GM12864 (cell line): ENCODE data around the gene CTLA4.

Source experiments
- DNase-seq: peaks from one replicate; pipeline ENCODE4 v3.0.0-alpha.2; 2011; ENCODE audit warnings: low read depth
- H3K4me3 ChIP-seq: 2 replicates; pipeline ENCODE4 v1.5.1; 2011; ENCODE audit warnings: mild to moderate bottlenecking, low read depth, low read length, control low read depth
- TF ChIP-seq, protein P1 (sequence below): IDR thresholded peaks from 2 replicates; pipeline ENCODE4 v1.5.1; 2011; ENCODE audit warnings: low read depth, mild to moderate bottlenecking, moderate library complexity, low read length, control low read depth, inconsistent platforms; ENCODE audit errors: missing control alignments

CTLA4 gene

DNA sequence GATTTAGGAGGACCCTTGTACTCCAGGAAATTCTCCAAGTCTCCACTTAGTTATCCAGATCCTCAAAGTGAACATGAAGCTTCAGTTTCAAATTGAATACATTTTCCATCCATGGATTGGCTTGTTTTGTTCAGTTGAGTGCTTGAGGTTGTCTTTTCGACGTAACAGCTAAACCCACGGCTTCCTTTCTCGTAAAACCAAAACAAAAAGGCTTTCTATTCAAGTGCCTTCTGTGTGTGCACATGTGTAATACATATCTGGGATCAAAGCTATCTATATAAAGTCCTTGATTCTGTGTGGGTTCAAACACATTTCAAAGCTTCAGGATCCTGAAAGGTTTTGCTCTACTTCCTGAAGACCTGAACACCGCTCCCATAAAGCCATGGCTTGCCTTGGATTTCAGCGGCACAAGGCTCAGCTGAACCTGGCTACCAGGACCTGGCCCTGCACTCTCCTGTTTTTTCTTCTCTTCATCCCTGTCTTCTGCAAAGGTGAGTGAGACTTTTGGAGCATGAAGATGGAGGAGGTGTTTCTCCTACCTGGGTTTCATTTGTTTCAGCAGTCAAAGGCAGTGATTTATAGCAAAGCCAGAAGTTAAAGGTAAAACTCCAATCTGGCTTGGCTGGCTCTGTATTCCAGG is at the start of gene CTLA4:
CTLA4 (plus strand) TSS at position 211 of the 640 bp plus-strand sequence; CDS start at position 383, 172 bp downstream.
- no peak within 1 kb of the TSS for H3K4me3 ChIP-seq
- TF ChIP-seq, protein P1, sequence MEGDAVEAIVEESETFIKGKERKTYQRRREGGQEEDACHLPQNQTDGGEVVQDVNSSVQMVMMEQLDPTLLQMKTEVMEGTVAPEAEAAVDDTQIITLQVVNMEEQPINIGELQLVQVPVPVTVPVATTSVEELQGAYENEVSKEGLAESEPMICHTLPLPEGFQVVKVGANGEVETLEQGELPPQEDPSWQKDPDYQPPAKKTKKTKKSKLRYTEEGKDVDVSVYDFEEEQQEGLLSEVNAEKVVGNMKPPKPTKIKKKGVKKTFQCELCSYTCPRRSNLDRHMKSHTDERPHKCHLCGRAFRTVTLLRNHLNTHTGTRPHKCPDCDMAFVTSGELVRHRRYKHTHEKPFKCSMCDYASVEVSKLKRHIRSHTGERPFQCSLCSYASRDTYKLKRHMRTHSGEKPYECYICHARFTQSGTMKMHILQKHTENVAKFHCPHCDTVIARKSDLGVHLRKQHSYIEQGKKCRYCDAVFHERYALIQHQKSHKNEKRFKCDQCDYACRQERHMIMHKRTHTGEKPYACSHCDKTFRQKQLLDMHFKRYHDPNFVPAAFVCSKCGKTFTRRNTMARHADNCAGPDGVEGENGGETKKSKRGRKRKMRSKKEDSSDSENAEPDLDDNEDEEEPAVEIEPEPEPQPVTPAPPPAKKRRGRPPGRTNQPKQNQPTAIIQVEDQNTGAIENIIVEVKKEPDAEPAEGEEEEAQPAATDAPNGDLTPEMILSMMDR: no peak
- no peak for DNase-seq

DNA sequence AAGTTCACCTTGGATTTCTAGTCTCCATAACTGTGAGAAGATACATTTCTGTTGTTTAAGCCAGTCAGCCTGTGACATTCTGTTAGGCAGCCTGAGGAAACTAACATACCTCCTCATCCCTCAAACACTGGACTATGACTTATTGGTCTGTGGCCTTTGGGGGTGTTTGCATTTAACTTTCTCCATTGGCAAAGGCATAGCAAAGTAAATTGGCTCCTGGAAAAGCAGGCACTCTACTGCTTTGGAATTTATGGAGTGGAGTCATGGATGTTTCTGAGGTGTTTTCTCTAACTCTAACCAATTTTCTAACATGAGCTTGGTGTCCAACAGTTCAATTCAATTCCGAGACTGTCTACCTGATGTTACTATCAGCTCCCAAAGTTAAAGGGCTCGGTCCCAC is 48.9 kb upstream of the CTLA4 start:
- no peak for DNase-seq
- TF ChIP-seq, protein P1: no peak
- H3K4me3 ChIP-seq: no peak overlapping the region

DNA sequence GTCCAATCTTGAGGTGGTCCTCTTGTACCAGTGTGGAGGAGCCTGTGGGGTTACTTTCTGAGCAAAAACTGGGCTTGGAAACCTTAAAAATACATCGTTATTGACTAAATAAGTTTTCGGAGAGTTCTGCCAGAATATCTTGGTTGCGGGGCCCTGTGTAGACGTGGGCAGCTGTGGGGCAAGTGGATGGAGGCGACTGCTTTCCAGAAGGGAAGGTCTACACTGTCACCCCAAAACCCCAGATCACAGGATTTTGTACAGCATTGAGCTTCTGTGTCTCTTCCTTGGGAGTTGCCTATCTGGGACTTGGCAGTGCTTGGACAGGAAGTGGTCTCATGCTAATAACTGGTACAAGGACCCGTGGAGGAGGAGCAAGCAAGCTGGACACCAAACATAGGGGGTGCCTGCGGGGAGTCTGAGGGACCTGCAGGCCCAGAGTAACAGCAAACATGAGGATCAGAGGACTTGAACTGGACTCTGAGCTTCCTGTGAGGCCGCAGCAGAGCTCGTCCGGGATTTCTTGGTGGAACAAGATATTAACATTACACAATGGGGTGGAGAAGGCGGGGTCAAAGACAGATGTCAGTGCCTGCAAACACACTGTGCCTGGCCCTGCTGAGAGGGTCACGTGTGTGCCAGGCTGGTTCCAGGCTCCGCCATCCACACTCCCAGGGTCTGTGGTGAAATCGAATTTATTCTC is 48.0 kb upstream of the CTLA4 start:
- no peak for DNase-seq
- TF ChIP-seq, protein P1: no peak
- no peak overlapping the region for H3K4me3 ChIP-seq

DNA sequence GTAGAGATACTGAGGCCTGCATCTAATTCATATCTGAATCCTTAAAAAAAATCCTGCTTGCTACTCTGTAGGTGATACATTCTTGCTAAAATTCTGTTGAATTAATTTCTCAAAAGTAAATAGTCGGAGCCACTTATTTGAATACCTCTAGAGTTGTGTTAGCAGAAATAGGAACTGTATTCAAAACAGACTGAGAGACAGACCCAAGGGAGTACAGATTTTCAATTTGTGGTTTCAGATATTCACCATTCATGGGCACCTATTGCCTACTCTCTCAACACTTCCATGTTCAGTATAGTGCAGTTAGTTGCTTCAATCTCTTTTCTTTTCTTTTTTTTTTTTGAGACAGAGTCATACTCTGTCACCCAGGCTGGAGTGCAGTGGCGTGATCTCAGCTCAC is 46.6 kb upstream of the CTLA4 start:
- DNase-seq: peak; percentile 35
- H3K4me3 ChIP-seq: no peak overlapping the region
- TF ChIP-seq, protein P1: no peak

DNA sequence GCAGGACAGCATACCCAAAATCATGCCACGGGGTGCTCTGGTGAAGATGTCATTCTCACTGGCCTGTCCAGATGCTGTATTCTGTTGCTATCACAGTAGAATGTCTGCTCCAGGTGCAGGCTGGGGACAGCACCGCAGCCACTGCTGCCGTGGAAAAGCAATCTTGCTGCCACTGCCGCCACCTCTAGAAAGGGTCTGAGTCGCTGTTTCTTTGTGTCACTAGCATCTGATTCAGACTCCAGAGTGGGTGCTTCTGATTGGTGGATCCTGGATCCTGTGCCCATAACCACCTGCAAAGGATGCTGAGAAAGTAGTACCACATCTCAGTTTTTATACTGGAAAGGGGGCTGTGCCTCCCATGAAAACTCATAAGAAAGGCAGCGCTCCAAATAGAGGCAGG is 45.3 kb upstream of the CTLA4 start:
- TF ChIP-seq, protein P1: no peak
- DNase-seq: no peak

DNA sequence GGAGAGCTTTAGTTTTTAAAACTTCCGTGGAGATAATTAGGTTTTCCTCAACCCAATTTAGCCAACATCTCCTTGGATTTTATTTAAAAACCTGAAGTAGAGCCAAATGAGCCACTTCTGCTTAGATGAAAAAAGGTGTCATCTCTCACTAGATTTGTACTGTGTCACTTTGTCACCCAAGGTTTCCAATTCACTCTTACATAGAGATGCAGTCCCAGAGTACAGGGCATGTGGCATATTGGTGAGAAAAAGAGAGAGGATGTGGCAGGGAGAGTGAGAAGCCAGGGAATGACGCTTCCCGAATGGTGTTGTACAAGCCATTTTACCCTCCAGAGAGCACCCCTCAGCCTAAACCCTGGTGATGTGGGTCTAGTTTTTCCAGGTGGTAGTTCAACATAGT is 44.4 kb upstream of the CTLA4 start:
- H3K4me3 ChIP-seq: no peak overlapping the region
- TF ChIP-seq, protein P1: no peak
- DNase-seq: no peak

More for the DNA sequence above, 45.3 kb upstream of the CTLA4 start:
- H3K4me3 ChIP-seq: no peak overlapping the region

DNA sequence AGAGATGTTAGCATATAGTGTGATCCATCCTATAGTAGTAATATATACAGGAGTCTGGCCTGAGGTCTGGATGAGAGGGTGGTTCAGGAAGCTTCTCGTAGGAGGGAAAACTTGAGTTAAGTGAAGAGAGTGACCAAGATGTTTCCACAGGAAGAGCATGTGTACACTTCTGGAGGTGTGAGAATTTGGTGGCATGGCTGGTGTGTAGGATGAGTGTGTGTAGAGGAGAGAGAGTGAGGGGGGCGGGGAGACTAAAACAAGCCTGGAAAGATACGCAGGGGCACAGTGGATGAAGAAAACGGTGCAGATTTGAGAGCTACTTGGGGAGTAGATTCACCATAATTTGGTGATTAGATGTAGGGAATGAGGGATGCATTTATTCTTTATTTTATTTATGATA is 43.5 kb upstream of the CTLA4 start:
- H3K4me3 ChIP-seq: no peak overlapping the region
- TF ChIP-seq, protein P1: no peak
- DNase-seq: no peak
